GM18520 (cell line): Measurements from ENCODE around the gene RPL3.

Experiments
- ATAC-seq: cut with Tn5 transposase; IDR thresholded peaks from one replicate; pipeline ENCODE4 v1.9.1; 2021; ENCODE audit not compliant: unreplicated experiment

RPL3 gene

GRCh38 chr22:39265143-39265886 lies 54.1 kb downstream of the RPL3 start:
- ATAC-seq = no peak

- ATAC-seq = no peak
These were observed 54.9 kb downstream of the RPL3 start for GRCh38 chr22:39264349-39265038.

- no peak for ATAC-seq
These were observed 55.6 kb downstream of the RPL3 start for GRCh38 chr22:39263626-39264348.
